ENCODE measurements around the gene WDFY4.

WDFY4 gene

GRCh38 chr10:48945441-48946130 lies 260.9 kb downstream of the WDFY4 start:
- DNase-seq (ENCODE audit: low read depth in 2 of 2) = no peak

GRCh38 chr10:48946332-48946731 lies 261.7 kb downstream of the WDFY4 start:
- DNase-seq (ENCODE audit: low read depth in 2 of 2) = no peak

- DNase-seq (ENCODE audit: low read depth in 2 of 2) = no peak
Measured at GRCh38 chr10:48946891-48947500, 262.3 kb downstream of the WDFY4 start.

DNA sequence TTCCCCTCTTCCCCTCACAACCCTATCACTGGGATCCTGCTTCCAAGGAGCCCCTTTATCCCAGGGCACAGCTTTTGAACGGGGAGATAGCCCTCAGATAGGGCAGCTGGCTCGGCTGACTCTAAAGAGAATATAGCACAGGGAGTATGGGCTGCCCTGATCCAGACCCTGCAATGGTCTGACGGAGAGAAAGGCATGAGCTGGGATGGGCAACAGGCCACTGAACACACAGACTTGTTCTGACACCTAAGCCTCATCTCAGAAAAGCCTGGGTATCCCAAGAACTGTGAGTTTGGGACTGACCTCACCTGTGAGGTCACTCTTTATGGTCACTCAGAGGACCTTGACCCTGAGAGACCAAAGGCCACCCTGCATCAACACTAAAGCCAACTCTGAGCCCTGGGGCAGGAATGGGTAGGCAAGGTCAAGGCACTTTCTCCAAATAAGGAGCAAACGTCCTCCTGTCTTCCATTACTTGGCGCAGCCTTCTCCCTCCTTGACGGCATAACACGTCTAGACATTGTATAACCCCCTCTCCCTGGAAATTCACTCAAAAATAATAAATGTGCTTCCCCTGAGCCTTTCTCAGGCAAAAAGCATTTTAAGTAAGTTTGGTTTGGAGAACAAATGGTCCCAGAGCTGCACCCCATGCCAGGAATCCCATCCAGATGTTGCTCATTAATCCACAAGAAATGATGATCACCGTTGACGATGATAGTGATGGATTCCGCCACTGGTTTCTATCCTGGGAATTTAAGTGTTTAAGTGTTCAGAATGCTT lies 263.2 kb downstream of the WDFY4 start:
- DNase-seq (ENCODE audit: low read depth in 2 of 2) = no peak

DNA sequence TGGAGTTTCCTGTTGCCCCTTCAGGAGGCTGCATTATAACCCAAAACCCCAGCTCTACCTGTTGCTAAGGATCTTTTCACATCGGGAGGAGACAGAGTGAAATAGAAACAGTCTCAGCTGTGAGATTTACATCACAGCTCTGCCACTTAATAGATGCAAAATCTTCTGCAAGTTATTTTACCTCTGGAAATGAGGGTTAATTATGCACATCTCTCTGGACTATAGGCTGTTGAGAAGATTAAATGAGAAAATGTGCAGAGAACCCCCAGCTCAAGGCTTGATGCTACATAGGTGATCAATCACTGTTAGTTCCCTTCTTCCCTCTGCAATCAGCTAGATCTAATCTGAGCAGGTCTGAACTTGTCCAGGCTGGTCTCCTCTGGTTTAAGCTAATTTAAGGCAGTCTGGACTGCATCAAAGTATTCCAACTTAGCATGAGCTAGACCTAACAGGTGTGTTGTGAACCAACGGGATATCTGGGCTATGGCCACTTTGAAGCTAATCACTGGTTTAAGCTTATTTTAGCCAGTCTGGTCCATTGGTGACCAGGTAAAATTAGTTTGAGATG lies 263.9 kb downstream of the WDFY4 start:
- DNase-seq (ENCODE audit: low read depth in 2 of 2) = no peak

- DNase-seq (ENCODE audit: low read depth in 2 of 2) = no peak
Measured at GRCh38 chr10:48951707-48952106, 267.0 kb downstream of the WDFY4 start.

- DNase-seq (ENCODE audit: low read depth in 2 of 2) = no peak
Measured at GRCh38 chr10:48957361-48958151, 272.9 kb downstream of the WDFY4 start.

DNA sequence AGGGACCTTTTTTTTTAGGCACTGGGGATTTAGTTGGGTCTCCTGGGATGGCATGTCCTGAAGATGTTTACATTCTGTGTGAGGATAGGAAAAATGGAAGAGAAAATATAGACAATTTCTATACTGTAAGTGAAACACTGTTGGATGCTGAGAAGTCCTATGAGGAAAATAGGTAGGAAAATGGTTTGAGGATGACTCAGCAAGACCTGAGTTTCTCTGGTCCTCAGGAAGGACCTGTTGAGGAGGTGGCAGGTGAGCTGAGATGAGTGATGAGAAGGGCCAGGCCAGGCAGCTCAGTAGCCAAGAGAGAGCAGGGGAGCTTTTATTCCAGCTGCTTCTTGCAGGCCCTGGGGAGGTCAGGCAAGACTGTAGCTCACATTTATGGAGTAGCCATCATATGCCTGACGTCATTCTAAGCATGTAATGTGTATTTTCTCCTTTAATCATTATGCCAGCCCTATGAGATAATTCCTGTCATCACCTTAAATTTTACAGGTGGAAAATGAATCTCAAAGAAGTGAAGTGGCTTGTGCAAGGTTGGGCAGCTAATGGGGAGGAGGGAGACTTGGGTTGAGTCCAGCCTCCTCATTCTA lies 274.0 kb downstream of the WDFY4 start:
- DNase-seq (ENCODE audit: low read depth in 2 of 2) = no peak

DNA sequence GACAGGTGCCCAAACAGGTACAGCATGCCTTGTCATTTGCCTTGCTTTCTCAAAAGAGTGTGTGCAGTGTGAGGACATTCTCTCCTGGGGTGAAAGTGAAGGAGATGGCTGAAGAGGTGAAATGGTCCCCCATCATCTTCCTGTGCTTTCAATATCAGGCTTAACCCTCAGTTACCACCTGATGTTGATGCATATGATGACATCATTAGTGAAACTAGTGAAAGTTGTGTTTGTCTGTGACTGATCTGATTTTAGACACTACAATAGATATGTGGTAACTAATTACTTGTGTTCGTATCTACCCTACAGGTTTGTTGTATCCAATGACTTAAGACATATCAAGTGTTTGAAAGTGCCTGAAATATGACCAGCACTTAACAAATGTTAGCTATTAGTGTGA lies 279.4 kb downstream of the WDFY4 start:
- DNase-seq (ENCODE audit: low read depth in 2 of 2) = no peak

GRCh38 chr10:48965460-48965859 lies 280.8 kb downstream of the WDFY4 start:
- no peak for DNase-seq (ENCODE audit: low read depth in 2 of 2)

- DNase-seq (ENCODE audit: low read depth in 2 of 2) = no peak
Measured at GRCh38 chr10:48968036-48968435, 283.4 kb downstream of the WDFY4 start.

DNA sequence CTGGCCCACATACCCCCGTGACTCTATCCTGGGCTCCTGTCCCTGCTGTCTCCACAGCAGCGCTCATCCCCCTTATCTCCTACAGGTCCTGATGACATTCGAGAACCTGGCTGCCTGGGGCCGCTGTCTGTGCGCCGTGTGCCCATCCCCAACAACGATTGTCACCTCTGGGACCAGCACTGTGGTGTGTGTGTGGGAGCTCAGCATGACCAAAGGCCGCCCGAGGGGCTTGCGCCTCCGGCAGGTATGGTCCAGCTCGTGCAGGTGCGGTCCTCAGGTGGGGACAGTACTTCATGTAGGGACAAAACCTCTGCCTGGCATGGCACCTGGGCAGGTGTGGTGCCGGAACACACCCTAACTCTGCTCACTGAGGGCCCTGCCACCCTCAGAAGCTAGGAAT lies 285.4 kb downstream of the WDFY4 start:
- no peak for DNase-seq (ENCODE audit: low read depth in 2 of 2)

GRCh38 chr10:48970654-48971053 lies 286.0 kb downstream of the WDFY4 start:
- no peak for DNase-seq (ENCODE audit: low read depth in 2 of 2)

DNA sequence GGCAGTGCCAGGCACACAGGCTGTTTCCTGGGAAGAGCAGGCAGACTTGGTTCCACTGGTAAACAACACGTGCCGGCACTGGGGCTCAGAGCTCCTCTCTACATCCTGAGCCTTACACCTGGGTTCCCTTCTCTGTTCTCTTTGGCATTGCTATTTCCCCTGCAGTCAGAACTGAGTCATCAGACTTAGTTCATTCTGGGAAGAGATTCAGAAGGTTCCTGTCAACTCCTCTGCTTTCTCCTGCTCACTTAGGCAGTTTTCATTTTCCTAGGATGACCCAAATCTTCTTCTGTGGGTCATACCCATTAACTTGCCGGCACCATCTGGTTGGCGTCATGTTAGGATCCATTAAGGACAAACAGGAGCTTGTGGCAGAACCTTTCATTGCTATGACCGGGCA lies 288.4 kb downstream of the WDFY4 start:
- no peak for DNase-seq (ENCODE audit: low read depth in 2 of 2)

DNA sequence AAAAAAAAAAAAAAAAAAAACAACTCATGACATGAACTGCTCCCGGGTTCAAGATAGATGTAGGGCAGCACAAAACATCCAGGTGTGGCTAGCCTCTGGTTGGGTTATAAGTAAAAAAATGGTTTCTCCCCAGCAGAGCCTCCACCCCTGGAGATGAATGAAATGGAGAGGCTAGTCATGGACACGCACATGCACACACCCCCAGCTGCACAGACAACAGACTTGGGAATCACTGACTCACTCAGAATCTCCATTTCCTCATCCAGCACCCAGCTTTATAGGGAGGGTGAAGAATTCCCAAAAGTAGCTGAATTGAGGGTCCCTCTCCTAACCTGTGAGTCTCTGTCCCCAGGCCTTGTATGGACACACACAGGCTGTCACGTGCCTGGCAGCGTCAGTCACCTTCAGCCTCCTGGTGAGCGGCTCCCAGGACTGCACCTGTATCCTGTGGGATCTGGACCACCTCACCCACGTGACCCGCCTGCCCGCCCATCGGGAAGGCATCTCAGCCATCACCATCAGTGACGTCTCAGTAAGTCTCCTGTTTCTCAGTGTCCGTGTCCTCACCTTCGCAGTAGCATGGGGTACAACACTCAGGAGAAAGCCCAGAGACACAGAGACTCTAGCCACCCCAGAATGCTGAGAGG lies 290.0 kb downstream of the WDFY4 start:
- no peak for DNase-seq (ENCODE audit: low read depth in 2 of 2)

- DNase-seq (ENCODE audit: low read depth in 2 of 2) = no peak
Measured at GRCh38 chr10:48976196-48976595, 291.5 kb downstream of the WDFY4 start.

GRCh38 chr10:48978318-48978717 lies 293.6 kb downstream of the WDFY4 start:
- no peak for DNase-seq (ENCODE audit: low read depth in 2 of 2)

DNA sequence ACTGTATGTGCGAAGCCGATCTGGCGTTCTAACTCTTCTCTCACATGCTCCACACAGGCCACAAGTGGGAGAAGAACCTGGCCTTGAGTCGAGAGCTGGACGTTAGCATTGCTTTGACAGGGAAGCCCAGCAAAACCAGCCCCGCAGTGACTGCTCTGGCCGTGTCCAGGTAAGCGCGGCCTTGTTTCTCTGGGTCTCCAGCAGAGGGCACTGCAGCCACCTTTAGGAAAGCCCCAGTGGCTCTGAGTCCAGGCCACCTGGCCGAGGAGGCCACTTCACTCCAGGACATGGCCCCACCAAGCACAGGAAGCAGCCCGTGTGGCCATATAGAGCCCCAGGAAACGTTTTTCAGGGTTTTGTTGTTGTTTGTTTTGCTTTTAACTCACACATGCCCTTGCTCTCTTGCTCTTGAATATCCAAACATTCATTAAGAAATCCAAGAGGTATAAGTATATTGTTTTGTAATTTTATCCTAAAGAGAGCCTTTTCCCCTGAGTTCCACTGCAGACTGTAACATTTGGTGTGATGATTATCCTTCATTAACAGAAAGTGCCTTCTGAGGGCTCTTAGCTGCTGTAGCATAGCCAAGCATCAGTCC lies 296.7 kb downstream of the WDFY4 start:
- no peak for DNase-seq (ENCODE audit: low read depth in 2 of 2)

DNA sequence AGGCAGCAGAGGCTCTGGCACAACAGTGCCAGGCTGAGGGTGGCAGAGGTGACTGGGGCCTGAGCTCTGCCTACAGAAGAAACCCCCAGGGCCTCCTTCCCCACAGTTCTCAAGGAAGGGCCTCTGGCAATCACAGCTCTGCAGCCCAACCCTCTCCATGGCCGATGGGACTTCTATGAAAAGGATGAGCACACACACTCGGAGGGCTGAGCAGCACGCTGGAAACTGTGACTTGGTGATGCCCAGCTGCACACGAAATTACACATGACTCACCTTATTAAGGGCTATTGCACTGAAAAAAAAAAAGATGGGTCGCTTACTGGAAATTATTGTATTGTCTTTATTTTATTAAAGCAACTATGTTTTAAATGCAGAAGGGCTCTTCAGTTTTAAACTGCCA lies 297.9 kb downstream of the WDFY4 start:
- no peak for DNase-seq (ENCODE audit: low read depth in 2 of 2)

DNA sequence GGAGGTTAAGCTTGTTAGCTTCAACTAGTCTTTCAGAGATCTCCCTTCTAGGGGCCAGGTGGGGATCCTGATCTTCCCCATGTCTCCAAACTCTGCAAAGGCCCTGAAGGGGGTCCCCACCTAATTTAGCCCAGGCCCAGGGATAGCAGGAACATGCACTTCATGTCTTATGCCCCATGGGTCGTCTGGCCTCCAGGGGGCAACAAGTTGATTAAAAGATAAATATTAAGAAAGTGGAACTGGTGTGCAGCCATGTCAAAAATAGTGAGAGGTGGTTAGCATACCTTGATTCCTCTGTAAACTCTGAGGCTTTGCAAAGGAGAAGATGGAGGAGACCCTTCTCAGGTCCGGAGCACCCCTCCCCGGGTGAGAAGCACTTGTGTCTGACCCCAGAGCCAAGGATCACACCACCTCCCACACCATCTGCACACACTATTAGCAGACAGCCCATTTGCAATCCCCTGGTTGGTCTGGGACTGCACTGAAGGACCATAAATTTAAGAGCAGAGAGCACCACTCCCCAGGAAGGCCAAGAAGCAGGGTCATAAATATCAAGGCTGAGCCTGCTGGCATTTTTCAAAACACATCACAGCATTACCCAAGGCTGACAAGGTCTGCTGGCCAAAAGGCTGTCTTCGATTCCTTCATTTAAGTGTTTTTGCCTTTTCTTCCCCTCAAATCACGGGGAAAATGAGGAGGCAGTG lies 299.1 kb downstream of the WDFY4 start:
- no peak for DNase-seq (ENCODE audit: low read depth in 2 of 2)

All from stimulated activated CD8-positive, alpha-beta memory T cell treated with anti-CD3 and anti-CD28 coated beads, Interleukin-2, amount 100 ng/mL, for 1 hour (primary cell).